ENCODE results near the gene ARHGAP24. TPM values are rescaled to one million over a fixed set of nuclear protein-coding genes. Genes with fewer than 3 reads are reported as not detected.
A peak's percentile ranks its signal among the peaks of the same experiment; 100 is the strongest.

ARHGAP24 gene
- total RNA-seq, 4 donors from 2014 or later: 17.8 to 65.2 (median 27.2) TPM

DNA sequence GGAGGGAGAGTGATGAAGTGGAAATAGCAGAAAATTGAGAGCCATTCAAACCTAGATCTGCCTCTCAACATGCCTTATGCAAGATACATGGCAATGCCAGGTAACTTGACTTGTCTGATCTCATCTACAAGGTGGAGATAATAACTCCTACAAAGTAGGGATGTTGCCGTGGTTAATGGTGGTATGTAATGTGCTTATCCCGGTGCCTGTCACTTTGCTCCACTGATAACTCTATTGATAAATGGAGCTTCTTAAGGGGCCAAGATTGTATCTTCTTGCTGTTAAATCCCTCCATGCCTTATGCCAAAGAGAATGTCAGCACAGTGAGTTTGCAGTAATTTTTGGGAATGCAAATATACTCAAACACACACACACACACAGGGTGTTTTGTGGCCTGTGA, 529.1 kb downstream of the ARHGAP24 start:
- no peak for DNase-seq (ENCODE audit: low spot score in 2 of 2)
- TF ChIP-seq POLR2AphosphoS5 (IDR thresholded peaks at IDR 0.05) (no peak), CTCF (IDR thresholded peaks at IDR 0.05) (no peak), POLR2A (IDR thresholded peaks at IDR 0.05) (no peak), EP300 (IDR thresholded peaks at IDR 0.05) (no peak)
- Histone ChIP-seq H3K27ac (no peak overlapping the region), H3K27me3 (no peaks in the 10 kb centered on the region), H3K4me3 (no peak overlapping the region), H3K36me3 (no peaks in the 10 kb centered on the region), H3K9me3 (no peaks in the 10 kb centered on the region), H3K4me1 (no peaks in the 10 kb centered on the region)
- 72% methylated on average over 2 of the region's 2 CpGs for WGBS

DNA sequence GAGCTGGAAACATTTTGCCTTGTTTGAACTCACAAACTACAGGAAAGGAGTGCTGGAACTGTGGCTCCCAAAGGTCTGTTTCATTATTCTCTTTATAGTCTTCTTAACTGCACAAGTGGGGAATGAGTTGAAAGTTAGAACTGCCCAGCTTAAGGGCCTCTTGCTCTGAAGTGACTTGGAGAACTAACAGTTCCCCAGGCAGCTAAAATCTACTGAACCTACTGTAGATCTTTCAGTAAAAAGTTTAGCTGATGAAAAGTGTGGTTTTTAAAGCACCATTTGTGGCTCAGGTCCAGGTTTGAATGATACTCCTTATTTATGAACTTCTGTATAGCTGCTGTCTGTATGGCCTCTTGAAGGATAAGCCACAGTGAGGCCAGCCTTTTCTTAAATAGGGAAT, 531.1 kb downstream of the ARHGAP24 start:
- Histone ChIP-seq H3K27me3 (no peaks in the 10 kb centered on the region), H3K4me1 (no peaks in the 10 kb centered on the region), H3K4me3 (no peak overlapping the region), H3K36me3 (no peaks in the 10 kb centered on the region), H3K27ac (no peak overlapping the region), H3K9me3 (no peaks in the 10 kb centered on the region)
- no peak for TF ChIP-seq POLR2A (IDR thresholded peaks at IDR 0.05)
- TF ChIP-seq POLR2AphosphoS5 (IDR thresholded peaks at IDR 0.05): no peak
- no peak for TF ChIP-seq EP300 (IDR thresholded peaks at IDR 0.05)
- DNase-seq (ENCODE audit: low spot score in 2 of 2): no peak

DNA sequence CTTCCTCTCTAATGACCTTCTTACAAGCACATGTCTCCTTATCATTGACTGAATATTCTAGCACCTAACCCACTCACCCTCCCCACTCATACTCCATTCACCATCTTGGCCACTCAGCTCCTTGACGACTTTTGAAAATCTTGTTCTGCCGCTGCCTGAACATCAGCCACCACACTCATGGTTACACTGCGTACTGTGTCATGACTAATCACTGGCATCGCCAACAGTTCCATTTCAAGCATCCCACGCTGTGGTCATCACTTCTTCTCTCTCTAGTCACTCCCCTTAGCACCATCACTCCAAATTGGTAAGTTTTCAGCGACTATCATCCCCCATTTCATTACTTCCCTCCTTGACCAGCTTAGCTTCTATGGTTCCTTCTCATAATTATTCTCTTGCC, 532.1 kb downstream of the ARHGAP24 start:
- DNase-seq (ENCODE audit: low spot score in 2 of 2): no peak
- no peaks in the 10 kb centered on the region for H3K27me3 ChIP-seq
- H3K9me3 ChIP-seq: no peaks in the 10 kb centered on the region
- WGBS: 94% methylated on average over 6 of the region's 6 CpGs
- no peak for TF ChIP-seq POLR2AphosphoS5 (IDR thresholded peaks at IDR 0.05)
- TF ChIP-seq POLR2A (IDR thresholded peaks at IDR 0.05): no peak
- TF ChIP-seq CTCF (IDR thresholded peaks at IDR 0.05): no peak
- H3K36me3 ChIP-seq: no peaks in the 10 kb centered on the region
- no peak overlapping the region for H3K27ac ChIP-seq
- H3K4me1 ChIP-seq: no peaks in the 10 kb centered on the region
- no peak overlapping the region for H3K4me3 ChIP-seq

- DNase-seq (ENCODE audit: low spot score in 2 of 2): no peak
- H3K36me3 ChIP-seq: no peaks in the 10 kb centered on the region
- no peak overlapping the region for H3K27ac ChIP-seq
- peak in 1 of 3 donors; percentile 22 for TF ChIP-seq POLR2AphosphoS5 (IDR thresholded peaks at IDR 0.05)
- no peak for TF ChIP-seq POLR2A (IDR thresholded peaks at IDR 0.05)
- no peak for TF ChIP-seq CTCF (IDR thresholded peaks at IDR 0.05)
- H3K9me3 ChIP-seq: no peaks in the 10 kb centered on the region
- H3K4me3 ChIP-seq: no peak overlapping the region
- WGBS: 10% methylated on average over 1 of the region's 1 CpG
- H3K27me3 ChIP-seq: no peaks in the 10 kb centered on the region
- no peaks in the 10 kb centered on the region for H3K4me1 ChIP-seq
Observed at GRCh38 chr4:86011117-86011516, 536.2 kb downstream of the ARHGAP24 start.

- H3K27me3 ChIP-seq: no peaks in the 10 kb centered on the region
- TF ChIP-seq POLR2AphosphoS5 (IDR thresholded peaks at IDR 0.05) (no peak), POLR2A (IDR thresholded peaks at IDR 0.05) (no peak), EP300 (IDR thresholded peaks at IDR 0.05) (no peak), CTCF (IDR thresholded peaks at IDR 0.05) (no peak)
- DNase-seq (ENCODE audit: low spot score in 2 of 2): no peak
- 75% methylated on average over 4 of the region's 4 CpGs for WGBS
- H3K36me3 ChIP-seq: no peaks in the 10 kb centered on the region
- no peaks in the 10 kb centered on the region for H3K9me3 ChIP-seq
- H3K27ac ChIP-seq: no peak overlapping the region
- H3K4me3 ChIP-seq: no peak overlapping the region
- no peaks in the 10 kb centered on the region for H3K4me1 ChIP-seq
Observed at GRCh38 chr4:86013621-86014020, 538.7 kb downstream of the ARHGAP24 start.

DNA sequence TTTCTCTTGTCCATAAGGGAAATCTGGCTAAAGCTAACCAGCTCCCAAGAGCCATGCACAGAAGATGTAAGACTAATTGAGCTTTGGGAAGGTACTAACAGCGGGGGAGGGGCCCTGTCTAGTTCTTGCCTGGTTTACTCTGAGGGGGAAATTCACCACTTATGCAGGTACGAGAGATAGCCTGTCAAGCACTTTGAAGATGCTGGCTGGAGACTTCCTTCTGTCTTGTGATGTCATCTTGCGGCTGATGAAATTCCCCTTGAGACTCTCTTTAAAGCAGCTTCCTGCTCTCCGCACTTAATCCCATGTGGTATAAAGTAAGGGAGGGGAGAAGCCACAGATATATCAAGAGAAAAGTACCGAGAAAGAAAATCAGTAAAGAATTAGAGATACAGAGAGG, 539.6 kb downstream of the ARHGAP24 start:
- no peak overlapping the region for H3K27ac ChIP-seq
- no peak overlapping the region for H3K4me3 ChIP-seq
- H3K27me3 ChIP-seq: no peaks in the 10 kb centered on the region
- H3K36me3 ChIP-seq: no peaks in the 10 kb centered on the region
- H3K9me3 ChIP-seq: no peaks in the 10 kb centered on the region
- TF ChIP-seq POLR2A (IDR thresholded peaks at IDR 0.05): no peak
- TF ChIP-seq EP300 (IDR thresholded peaks at IDR 0.05): no peak
- TF ChIP-seq POLR2AphosphoS5 (IDR thresholded peaks at IDR 0.05): no peak
- no peak for TF ChIP-seq CTCF (IDR thresholded peaks at IDR 0.05)
- 59% methylated on average over 5 of the region's 5 CpGs for WGBS
- no peaks in the 10 kb centered on the region for H3K4me1 ChIP-seq
- no peak for DNase-seq (ENCODE audit: low spot score in 2 of 2)
